Pericardium fibroblast (primary cell): ENCODE measurements around the gene KLHL1. TPM values are rescaled to one million over a fixed set of nuclear protein-coding genes. Genes with fewer than 3 reads are reported as not detected.

ENCODE experiments used
- total RNA-seq: library from RNA; depleted of rRNA; stranded (reverse); fragments of >200 nt; gene quantifications from 2 replicates; pipeline ENCODE4 v1.2.3, GENCODE V29; 2015

KLHL1 gene
- total RNA-seq, result not detected in 2 replicates

GRCh38 chr13:70108356-70109105 is at the start of gene KLHL1:
Gene KLHL1 (minus strand): TSS chr13:70108452. CDS start chr13:70107699, 753 bp downstream.

GRCh38 chr13:70107498-70108281 is 562 bp downstream of the KLHL1 start, which contains the start of gene ATXN8OS:
Gene ATXN8OS (plus strand): TSS chr13:70107826.

Other genes with a start within 250 kb of the KLHL1 start
- not detected in 2 replicates for gene ATXN8OS, start 626 bp downstream of the KLHL1 start, total RNA-seq